Fibroblast of villous mesenchyme (primary cell): ENCODE data around the gene ABCG1. TPM values are rescaled to one million over a fixed set of nuclear protein-coding genes. Genes with fewer than 3 reads are reported as not detected.

Experiments used
- DNase-seq: peaks from one replicate; pipeline ENCODE4 v3.0.0-alpha.2; 2010; ENCODE audit warnings: low read depth
- H3K4me3 ChIP-seq: 2 replicates; pipeline ENCODE4 v1.5.1; 2011; ENCODE audit warnings: low read depth, mild to moderate bottlenecking, low read length
- CTCF ChIP-seq: IDR thresholded peaks from 2 replicates; pipeline ENCODE4 v1.5.1; 2012; ENCODE audit warnings: low read depth, mild to moderate bottlenecking, low read length; ENCODE audit not compliant: insufficient read depth
- total RNA-seq: library from RNA; depleted of rRNA; stranded (reverse); fragments of >200 nt; gene quantifications from 2 replicates; pipeline ENCODE4 v1.2.3, GENCODE V29; 2012

Gene ABCG1
- total RNA-seq, 1 donor = 0.43 TPM

- no peak for TF ChIP-seq CTCF
- no peak overlapping the region for H3K4me3 ChIP-seq
- DNase-seq = no peak
These were observed 113.8 kb downstream of the ABCG1 start for GRCh38 chr21:42332557-42333317.

DNA sequence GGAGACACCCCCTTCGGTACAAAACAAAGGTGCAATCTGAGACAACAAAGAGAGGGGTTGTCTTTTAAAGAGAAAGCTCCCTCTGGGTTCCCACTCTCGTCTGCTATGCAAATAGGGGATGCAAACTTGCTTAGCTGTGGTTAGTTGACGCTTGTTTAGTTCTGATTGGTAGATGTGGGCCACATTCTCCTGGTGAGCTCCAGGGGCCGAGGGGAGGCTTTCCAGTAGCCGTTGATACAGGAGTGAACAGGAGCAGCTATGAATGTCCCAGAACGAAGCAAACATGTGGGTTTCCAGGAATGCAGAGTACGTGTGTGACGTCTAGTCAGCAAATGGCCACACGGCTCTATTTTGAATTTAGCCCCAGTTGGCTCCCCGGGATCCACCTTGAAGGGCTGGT, 117.1 kb downstream of the ABCG1 start:
- TF ChIP-seq CTCF = no peak
- H3K4me3 ChIP-seq = no peak overlapping the region
- peak; percentile 3 for DNase-seq

- no peak for DNase-seq
- TF ChIP-seq CTCF = no peak
- no peak overlapping the region for H3K4me3 ChIP-seq
These were observed 118.3 kb downstream of the ABCG1 start for GRCh38 chr21:42337276-42337675.

- H3K4me3 ChIP-seq = no peak overlapping the region
- peak; percentile 53 for TF ChIP-seq CTCF
- peak; percentile 24 for DNase-seq
These were observed 119.1 kb downstream of the ABCG1 start for GRCh38 chr21:42337830-42338728.

DNA sequence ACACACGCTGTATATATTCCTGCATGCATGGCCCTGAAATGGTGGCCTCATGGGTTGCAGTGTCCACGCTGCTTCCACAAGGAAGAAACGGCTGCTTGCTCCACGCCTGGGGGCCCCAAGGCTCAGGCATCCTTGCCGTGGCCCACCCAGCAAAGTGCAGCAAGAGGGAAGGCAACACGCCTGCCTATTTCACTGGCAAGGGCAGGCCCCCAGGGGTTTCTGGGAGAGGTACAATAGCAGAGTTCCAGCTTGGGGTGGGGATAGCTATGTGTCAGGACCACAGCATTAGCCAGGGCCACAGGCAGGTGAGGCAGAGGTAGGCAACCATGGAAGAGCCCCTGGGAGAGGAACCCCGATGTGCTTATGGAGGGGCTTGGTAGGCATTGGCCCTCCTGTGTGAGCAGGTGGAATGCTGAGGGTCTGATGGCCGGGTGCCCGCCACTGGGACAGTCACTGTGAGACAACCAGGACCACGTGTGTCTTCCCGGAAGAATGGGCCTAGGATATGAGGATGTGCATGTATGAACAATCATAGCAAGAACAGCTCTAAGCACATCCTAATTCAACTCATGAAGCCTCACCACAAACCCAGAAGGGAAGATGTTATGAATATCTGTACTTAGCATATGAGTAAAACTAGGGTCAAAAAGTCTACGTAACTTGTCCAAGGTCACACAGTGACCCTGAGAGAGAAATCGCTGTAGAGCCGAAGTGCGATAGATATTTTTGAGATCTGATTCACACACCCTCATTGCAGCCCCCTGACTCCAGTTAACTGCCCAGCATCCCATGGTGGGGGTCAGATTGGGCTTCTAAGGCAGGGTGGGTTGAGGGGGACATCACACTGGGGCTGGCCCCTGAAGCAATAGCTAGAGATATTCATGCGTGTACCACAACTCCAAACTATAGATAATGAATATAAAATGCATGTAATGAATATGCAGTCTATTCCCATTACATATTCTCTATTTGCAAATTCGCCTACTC, 120.1 kb downstream of the ABCG1 start:
- no peak overlapping the region for H3K4me3 ChIP-seq
- no peak for TF ChIP-seq CTCF
- DNase-seq = no peak
